Ecto neural progenitor cell (in vitro differentiated cells): Measurements from ENCODE around the gene ST3GAL2.

Experiments used
- DNase-seq: peaks from one replicate; pipeline ENCODE4 v3.0.0-alpha.2; 2018; ENCODE audit warnings: low spot score

ST3GAL2 gene, protein sequence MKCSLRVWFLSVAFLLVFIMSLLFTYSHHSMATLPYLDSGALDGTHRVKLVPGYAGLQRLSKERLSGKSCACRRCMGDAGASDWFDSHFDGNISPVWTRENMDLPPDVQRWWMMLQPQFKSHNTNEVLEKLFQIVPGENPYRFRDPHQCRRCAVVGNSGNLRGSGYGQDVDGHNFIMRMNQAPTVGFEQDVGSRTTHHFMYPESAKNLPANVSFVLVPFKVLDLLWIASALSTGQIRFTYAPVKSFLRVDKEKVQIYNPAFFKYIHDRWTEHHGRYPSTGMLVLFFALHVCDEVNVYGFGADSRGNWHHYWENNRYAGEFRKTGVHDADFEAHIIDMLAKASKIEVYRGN

DNA sequence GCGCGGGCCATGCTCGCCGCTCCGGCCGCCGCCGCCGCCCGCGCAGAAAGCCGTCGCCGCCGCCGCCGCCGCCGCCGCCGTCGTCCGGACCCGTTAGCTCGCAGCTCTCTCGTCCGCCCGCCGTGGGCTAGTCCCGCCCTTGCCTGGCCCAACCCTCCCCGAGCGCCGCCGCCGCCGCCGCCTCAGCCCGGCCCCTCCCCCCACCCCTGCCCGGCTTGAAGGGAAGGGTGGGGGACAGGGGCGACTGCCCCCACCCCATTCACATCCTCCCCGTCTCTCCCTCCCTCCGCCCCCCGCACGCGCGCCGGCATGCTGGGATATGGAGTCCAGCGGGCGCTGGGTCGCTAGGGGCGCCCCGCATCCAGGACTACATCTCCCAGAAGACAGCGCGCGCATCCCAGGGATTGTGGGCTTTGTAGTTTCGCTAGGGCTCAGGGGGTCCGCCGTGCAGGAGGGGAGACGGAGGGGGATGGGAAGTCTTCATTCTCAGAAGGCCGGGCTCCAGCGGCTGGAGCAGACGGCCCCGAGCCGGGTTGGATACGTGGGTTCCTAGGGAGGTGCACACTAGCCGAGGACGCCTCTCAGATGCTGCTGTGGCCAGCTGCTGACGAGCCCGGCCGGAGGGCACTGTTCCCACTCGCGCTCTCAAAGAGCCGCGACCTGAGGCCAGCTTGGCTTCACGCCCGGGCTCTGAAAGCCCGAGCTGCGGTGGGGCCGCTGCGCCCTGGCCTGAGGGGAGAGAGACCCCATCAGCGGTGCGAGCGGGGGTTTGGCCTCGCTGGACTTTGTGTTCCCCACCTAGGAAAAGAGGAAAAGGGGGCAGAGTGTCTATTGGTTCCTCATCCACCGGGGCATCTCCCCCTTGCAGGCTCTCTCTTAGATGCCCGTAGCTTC, at the start of gene ST3GAL2:
Gene ST3GAL2, minus strand, starts transcription at position 132 of the 894 bp plus-strand sequence. CDS start 40,570 bp downstream, outside the sequence.
- peak; percentile 98 for DNase-seq

DNA sequence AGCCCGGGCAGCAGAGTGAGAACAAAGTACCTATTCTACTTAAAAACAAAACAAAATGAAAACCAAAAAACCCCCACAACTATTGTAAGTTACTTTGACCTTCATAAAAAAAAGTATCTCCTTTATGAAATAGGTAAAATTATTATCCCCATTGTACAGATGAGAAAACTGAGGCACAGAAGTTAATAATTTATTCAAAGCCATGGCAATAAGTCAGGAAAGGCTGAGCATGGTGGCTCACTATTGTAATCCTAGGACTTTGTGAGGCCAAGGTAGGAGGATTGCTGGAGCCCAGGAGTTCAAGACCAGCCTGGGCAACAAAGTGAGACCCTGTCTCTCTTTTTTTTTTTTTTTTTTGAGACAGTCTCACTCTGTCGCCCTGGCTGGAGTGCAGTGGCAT, 46.0 kb upstream of the ST3GAL2 start:
- DNase-seq = no peak

DNA sequence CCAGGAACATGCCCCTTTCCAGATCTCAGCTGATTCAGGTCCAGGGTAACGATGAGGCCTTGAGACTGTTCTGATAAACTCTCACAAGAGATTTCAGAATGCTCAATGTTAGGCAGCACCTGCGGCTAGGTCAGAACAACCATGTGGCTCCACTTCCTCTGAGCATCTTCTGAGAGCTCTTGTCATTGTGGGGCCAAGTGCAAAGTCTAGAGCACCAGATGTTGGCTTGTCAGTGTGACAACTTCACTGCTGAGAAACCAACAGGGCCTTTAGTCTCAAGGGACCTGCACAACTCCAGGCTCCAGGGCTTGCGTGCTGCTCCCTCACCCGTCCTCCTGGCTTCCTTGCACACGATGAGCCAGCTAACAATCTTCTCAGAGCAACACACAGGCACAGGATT, 44.5 kb upstream of the ST3GAL2 start:
- DNase-seq = no peak

DNA sequence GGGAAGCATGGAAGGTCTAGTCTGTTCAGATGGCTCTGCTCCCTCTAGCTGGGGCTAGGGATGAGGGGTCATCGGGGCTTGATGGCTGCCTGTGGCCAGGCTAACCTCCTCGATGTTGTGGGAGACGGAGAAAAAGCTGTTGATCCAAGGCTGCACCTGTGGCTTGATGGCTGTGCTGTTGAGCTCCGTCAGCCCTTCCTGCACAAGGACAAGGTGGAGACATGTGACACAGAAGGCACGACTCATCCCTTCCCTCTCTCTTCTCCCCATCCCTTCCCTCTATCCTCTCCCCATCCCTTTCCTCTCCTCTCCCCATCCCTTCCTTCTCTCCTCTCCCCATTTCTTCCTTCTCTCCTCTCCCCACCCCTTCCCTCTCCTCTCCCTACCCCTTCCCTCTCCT, 43.7 kb upstream of the ST3GAL2 start:
- no peak for DNase-seq

DNA sequence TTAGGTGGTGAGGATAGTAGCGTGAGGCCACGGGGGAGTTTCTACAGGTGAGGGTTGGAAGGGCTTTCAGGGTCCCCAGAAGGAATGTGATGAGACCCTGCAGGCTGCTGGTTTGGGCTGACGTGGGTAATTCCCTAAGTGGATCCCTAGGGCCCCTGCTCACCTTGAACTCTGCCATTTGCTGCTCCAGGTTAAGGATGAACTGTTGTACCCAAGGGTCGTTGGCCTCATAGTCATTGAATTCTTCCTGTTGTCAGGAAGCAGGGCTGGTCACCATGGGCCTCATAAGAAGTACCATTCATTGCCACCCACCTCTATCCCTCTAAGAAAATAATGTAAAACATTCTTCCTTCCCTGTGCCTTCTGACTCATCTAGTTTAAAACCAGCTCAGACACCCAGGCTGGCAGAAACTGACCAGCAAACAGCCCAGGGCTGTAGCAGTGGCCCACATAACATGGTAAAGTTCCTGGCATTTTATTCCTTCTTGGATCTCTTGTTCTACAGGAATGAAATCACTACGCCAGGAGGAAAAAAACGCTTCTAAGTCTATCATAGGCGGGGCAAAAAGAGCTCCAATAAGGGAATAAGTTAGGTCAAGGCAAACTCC, 43.1 kb upstream of the ST3GAL2 start:
- DNase-seq = no peak

DNA sequence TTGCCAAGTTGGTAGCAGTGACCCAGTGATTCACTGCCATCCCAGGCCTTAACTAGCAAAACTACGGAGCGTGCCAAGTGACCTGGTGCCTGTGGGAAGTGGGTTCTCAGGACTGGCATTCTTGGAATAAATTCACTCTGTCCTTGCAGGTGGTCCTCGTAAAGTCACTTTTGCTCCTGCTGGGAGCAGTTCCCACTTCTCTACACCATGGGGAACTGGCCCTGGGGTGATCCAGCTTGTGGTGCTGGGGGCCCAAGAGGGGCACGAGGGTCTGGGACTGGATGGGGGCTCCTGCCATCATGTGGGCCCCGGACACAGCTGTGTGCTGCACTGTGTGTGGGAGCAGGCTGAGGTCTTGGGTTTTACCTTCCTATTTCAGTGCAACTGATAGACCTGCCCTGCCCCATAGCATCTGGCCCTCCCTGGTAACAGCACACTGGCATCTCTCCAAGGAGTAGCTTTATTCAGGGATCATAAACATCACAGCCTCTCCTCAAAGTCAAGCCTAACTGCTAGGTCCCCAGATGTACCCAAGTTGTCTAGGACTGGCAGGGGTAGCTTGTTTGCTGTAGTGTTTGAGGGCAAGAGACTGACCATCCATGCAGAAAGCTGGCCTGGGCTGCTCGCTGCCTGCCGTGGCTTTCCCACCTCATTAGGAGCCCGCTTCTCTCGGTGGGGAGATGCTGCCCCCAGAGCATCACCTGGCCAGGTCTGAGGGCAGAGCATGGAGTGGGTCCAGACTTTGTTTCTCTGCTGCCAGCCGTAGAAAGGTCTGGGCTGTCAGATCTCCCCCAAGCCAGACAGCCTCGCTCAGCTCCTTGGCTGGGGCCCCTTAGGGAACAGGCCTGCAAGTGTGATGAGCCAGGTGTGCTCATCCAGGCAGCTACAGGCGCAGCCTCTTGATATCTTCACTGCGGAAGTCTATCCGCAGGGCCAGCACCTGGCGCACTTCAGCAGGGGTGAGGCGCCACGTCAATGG, 41.5 kb upstream of the ST3GAL2 start:
- DNase-seq = no peak

DNA sequence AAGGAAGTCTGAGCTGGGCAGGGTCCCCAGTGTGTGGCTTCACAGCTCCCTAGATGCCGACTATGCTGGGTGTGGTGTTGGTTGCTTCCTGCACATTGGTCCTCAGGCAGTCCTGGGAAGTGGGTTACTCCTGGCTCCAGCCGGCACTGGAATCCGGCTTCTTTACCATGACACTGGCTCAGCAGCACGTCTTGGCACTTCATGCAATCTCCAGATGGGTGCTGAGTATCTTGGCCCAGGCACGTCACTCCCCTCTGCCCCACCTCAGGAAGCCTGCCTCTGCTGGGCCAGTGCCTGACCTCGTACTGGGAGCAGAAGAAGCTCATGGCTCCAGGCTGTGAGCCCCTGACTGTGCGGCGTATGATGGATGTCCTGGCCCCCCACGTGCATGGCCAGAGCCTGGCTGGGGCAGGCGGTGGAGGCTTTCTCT, 40.0 kb upstream of the ST3GAL2 start:
- no peak for DNase-seq

DNA sequence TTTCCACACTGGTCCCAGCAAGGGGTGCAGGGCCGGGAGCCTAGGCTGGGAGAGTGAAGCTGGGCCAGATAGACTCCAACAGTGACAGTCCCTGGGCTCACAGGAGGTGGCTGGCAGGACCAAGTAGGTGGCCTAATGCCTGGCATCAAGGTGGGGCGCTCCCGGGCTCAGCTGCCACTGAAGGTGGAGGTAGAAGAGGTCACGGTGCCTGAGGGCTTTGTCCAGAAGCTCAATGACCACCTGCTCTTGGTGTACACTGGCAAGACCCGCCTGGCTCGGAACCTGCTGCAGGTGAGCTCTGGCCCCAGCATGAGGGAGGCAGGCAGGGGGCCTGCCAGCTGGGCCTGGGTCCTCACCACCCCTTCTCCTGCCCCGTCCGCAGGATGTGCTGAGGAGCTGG, 39.3 kb upstream of the ST3GAL2 start:
- DNase-seq = no peak

DNA sequence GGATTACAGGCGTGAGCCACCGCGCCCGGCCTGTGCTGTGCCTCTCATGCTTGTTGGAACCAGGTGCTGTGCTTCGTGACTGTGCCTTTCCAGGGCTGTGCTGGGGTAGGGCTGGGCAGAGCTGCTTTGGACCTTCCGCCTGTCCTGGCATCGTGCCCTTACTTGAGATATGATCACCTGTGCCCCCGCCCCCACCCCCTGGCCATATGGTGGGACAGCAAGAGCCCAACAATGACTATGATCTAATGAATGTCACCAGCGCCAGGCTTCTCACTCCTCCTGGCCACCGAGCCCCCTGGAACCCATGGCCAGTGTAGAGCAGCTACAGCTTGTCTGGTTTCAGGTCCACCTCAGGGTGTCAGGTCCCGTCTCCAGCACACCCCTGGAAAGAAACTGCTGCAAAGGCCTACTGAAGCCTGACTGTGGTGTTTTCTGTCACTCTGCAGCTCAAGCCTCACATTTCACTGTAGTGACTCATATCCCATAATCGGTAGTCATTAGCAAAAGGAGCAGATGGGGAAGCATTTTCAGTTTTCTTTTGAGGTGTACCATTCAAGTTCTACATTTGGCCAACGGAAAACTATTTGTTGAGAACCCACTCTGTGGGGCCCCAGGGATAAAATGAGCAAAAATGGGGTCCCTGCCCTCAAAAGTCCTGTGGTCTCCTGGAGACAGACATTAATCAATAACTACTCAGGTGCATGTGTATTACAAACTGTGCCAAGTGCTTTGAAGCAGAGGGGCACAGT, 37.5 kb upstream of the ST3GAL2 start:
- no peak for DNase-seq

DNA sequence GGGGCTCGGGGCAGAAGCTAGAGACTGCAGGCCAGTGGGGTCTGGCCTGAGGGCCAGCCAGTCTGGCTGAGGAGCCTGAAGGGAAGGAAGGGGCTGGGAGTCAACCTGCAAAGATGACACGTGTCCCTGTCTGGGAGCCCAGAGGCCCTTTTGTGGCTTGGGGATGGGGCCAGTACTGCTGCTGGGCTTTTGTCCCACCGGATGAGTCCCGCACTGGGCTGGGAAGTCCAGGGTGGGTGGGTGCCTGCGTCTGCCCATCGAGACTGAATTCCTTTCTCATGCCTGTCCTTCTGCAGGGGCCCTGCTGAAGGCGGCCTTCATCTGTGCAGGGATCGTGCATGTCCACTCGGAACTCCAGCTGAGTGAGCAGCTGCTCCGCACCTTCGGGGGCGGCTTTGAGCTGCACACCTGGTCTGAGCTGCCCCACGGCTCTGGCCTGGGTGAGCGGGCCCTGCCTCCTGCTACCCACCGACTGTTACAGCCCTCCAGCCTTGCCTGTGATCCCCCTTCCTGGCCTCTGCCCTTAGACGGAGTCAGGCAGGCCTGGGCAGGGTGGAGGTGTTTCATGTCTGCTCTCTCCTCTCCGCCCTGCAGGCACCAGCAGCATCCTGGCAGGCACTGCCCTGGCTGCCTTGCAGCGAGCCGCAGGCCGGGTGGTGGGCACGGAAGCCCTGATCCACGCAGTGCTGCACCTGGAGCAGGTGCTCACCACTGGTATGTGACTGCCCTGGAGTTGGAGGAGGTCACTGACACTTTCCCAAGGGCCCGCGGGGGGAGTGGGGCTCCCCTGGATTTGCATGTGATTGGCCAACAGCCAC, 36.4 kb upstream of the ST3GAL2 start:
- no peak for DNase-seq

DNA sequence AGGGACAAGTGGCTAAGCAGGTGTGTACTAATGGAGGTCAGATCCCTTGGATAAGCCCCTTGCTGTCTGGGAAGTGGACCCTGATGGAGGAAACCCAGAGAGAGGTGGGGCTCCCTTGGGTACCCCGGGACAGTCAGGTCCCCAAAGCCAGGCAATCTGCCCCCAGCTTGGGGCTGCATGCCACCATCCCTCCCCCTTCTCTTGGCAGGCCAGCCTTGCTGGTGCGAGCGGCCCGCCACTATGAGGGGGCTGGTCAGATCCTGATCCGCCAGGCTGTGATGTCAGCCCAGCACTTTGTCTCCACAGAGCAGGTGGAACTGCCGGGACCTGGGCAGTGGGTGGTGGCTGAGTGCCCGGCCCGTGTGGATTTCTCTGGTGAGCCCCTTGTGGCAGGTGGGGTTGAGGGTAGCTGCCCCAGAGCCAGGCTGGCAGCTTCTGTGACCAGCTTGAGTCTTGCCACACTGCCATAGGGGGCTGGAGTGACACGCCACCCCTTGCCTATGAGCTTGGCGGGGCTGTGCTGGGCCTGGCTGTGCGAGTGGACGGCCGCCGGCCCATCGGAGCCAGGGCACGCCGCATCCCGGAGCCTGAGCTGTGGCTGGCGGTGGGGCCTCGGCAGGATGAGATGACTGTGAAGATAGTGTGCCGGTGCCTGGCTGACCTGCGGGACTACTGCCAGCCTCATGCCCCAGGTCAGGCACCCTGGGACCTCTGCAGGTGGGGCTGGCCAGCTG, 35.6 kb upstream of the ST3GAL2 start:
- DNase-seq = no peak

DNA sequence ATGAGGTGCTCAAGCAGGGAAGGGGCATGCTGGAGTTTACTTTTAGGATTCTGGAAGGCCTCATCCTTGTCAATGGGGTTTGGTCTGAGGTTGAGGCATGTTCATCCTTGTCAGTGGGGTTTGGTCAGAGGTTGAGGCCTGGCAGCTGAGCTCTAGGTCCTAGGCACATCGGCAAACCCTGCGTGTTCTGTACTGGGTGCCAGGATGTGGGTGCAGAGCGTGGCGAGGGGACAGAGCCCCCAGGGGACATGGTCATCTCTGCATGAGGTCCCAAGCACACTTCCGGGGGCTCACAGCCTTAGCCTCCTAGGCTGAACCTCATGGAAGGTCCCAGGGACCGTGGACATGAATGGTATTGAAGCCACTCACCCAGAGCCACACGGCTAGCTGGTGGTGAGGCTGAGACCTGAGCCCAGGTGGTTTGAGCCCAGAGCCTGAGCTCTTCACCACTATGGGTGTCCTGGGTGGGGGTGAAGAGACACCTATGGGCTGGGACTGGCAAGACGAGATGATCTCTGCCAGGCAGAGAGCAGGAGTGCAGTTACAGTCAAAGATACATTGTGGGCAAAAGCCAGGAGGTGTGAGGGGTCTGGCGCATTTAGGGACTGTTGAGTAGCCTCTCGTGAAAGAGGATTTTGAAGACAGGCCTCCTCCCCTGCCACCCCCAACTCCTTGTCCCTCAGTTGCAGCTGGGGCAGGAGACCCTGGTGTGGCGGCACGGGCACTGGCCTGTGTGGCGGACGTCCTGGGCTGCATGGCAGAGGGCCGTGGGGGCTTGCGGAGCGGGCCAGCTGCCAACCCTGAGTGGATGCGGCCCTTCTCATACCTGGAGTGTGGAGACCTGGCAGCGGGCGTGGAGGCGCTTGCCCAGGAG, 34.8 kb upstream of the ST3GAL2 start:
- DNase-seq = no peak

DNA sequence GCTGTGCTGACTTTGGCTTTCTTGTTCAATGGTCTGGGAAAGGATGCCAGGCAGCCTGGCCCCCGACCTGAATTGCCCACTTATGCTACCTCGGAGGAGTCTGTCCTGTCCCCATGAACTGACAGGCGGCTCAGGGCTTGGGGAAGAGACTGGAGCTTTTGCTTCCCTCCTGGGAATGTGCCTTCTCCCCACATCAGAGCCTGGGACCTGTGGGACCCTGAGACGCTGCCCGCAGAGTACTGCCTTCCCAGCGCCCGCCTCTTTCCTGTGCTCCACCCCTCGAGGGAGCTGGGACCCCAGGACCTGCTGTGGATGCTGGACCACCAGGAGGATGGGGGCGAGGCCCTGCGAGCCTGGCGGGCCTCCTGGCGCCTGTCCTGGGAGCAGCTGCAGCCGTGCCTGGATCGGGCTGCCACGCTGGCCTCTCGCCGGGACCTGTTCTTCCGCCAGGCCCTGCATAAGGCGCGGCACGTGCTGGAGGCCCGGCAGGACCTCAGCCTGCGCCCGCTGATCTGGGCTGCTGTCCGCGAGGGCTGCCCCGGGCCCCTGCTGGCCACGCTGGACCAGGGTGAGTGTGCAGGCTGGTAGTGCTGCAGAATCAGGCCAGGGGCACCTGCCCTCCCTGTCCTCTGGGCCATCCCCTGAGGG, 34.0 kb upstream of the ST3GAL2 start:
- DNase-seq = no peak

DNA sequence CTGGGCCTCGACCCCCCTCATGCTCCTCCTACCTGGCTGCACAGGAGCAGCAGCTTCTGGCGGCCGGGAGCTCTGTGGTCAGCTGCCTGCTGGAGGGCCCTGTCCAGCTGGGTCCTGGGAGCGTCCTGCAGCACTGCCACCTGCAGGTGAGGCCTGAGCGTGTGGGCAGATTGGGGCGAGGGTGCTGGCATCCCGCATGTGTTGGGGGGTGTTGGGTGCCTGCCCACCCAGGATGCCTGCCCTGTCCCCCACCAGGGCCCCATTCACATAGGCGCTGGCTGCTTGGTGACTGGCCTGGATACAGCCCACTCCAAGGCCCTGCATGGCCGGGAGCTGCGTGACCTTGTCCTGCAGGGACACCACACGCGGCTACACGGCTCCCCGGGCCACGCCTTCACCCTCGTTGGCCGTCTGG, 32.0 kb upstream of the ST3GAL2 start:
- peak; percentile 70 for DNase-seq

DNA sequence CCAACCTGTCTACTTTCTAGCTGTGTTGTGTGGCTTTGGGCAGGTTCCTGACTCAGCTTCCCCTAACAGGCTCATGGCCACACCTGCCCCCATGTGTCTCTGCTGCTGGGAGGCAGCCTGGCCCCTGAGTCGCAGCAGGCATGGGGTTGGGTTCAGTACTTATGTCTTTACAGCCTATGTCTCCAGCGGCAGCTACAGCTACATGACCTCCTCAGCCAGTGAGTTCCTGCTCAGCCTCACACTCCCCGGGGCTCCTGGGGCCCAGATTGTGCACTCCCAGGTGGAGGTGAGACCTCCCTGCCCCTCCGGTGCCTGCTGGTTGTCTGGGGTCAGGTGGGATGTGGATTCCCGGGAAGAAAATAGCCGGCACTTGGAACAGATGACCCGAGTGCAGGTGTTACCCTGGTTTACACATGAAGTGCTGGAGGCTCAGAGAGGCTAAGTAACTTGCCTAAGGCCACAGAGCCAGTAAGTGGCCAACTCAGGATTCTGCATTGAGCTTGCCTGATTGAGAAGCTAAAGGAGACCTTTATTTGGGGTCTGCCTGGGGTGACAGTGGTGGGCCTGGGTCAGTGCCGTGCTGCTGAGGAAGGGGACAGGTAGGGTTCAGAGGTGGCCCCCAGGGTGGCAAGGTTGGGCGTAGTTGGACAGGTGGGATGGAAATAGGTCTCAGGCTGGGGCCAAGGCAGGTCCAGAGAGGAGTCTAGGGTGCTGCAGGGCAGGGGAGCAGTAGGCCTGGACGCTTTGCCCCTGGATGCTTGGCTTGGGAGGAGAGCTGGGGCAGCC, 31.4 kb upstream of the ST3GAL2 start:
- DNase-seq = no peak

DNA sequence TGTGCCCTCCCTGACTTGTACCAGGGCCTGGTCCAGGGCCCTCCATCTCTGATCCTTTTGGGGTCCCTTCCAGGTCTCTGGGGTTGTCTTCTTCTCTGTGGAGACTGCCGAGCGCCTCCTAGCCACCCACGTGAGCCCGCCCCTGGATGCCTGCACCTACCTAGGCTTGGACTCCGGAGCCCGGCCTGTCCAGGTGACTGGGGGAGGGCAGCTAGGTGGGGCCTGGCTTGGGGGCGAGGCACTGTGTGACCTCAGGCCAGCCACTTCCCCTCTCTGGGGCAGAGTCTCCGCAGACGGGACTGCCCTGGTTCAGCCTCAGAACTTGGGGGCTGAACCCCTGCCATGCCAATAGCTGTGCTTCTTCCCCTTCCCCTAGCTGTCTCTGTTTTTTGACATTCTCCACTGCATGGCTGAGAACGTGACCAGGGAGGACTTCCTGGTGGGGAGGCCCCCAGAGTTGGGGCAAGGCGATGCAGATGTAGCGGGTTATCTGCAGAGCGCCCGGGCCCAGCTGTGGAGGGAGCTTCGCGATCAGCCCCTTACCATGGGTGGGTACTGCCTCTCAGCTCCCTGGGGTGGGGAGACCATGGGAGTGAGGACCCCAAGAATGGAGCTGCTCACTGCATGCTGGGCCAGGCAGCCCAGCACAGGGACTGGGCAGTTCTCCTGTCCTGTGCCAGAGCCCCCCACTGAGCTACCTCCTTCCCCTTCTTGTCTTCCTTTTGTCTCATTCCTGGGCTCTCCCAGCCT, 30.1 kb upstream of the ST3GAL2 start:
- no peak for DNase-seq
